GM10266 (cell line): ENCODE data around the gene SCAMP4.

ENCODE experiments used
- DNase-seq: peaks from one replicate; pipeline ENCODE4 v3.0.0; 2012; ENCODE audit errors: extremely low spot score
- CTCF ChIP-seq: IDR thresholded peaks from 2 replicates; pipeline ENCODE4 v1.5.1; 2012; ENCODE audit warnings: mild to moderate bottlenecking, low read depth; ENCODE audit not compliant: control insufficient read depth, insufficient read depth; ENCODE audit errors: missing control alignments

The SCAMP4 gene

GRCh38 chr19:1913781-1914577 lies 8.8 kb downstream of the SCAMP4 start:
- no peak for DNase-seq
- no peak for TF ChIP-seq CTCF

GRCh38 chr19:1914826-1915341 lies 9.7 kb downstream of the SCAMP4 start:
- DNase-seq = no peak
- no peak for TF ChIP-seq CTCF

GRCh38 chr19:1917146-1917545 lies 11.9 kb downstream of the SCAMP4 start:
- DNase-seq = no peak
- TF ChIP-seq CTCF = no peak

GRCh38 chr19:1917926-1918325 lies 12.7 kb downstream of the SCAMP4 start:
- TF ChIP-seq CTCF = no peak
- DNase-seq = no peak

- TF ChIP-seq CTCF = no peak
- no peak for DNase-seq
These were observed 13.8 kb downstream of the SCAMP4 start for GRCh38 chr19:1918975-1919374.

- no peak for TF ChIP-seq CTCF
- no peak for DNase-seq
These were observed 15.4 kb downstream of the SCAMP4 start for GRCh38 chr19:1920644-1921043.

- DNase-seq = no peak
These were observed 16.1 kb downstream of the SCAMP4 start for GRCh38 chr19:1921326-1921725.

More at GRCh38 chr19:1921326-1921725, 16.1 kb downstream of the SCAMP4 start:
- TF ChIP-seq CTCF = no peak
